Measurements from ENCODE around the gene MED26. TPM values are rescaled to one million over a fixed set of nuclear protein-coding genes. Genes with fewer than 3 reads are reported as not detected.
A peak's percentile ranks its signal among the peaks of the same experiment; 100 is the strongest.

Gene MED26
- total and polyA plus RNA-seq, 2 of the 13 experiments (the other 11 are each of a cell fraction or from before 2014, with no cell fraction given) = 3.5 to 3.8 TPM

DNA sequence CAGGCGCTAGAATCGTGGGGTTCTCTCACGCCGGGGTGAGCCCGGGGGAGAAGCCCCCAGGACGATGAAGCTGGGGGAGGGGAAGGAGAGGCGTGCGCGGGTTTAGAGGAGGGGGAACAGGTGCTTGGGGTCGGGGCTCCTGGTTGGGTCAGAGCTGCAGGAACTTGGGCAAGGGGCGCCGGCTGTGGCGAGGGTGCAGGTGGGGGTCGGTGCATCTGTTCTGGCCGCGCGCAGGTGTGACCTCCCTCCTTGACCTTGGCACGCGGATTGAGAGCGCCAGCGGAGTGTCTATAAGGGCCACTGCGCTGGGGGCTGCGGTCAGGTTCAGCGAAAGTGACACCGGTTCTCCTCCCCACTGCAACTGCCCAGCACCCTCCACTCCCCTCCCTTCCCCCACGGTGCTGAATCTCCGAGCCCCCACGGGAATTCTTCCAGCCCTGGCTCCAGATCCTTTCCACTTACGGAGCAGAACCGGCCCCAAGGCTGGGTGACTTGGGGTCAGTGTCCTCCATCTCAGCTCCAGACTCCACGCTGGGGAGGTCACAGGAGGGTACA lies 33.6 kb upstream of the MED26 start (continued):
- 0 out of 2 replicates have a peak, but pooled peaks have one; percentile 80 for TF ChIP-seq ZSCAN29 (CRISPR knock-in tag; conservative IDR thresholded peaks at IDR 0.05)
- no peak for TF ChIP-seq ZNF780A (CRISPR knock-in tag; IDR thresholded peaks at IDR 0.05)
- no peak for TF ChIP-seq RBM22 (optimal IDR thresholded peaks at IDR 0.05; ENCODE audit: low read length)
- TF ChIP-seq, protein P1, sequence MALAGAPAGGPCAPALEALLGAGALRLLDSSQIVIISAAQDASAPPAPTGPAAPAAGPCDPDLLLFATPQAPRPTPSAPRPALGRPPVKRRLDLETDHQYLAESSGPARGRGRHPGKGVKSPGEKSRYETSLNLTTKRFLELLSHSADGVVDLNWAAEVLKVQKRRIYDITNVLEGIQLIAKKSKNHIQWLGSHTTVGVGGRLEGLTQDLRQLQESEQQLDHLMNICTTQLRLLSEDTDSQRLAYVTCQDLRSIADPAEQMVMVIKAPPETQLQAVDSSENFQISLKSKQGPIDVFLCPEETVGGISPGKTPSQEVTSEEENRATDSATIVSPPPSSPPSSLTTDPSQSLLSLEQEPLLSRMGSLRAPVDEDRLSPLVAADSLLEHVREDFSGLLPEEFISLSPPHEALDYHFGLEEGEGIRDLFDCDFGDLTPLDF (CRISPR knock-in tag; IDR thresholded peaks at IDR 0.05) = no peak
- TF ChIP-seq, protein P2, sequence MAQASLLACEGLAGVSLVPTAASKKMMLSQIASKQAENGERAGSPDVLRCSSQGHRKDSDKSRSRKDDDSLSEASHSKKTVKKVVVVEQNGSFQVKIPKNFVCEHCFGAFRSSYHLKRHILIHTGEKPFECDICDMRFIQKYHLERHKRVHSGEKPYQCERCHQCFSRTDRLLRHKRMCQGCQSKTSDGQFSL (CRISPR knock-in tag; IDR thresholded peaks at IDR 0.05) = no peak
- no peak for TF ChIP-seq ZSCAN20 (CRISPR knock-in tag; IDR thresholded peaks at IDR 0.05; ENCODE audit: borderline replicate concordance)
- no peak for TF ChIP-seq ZNF616 (CRISPR knock-in tag; IDR thresholded peaks at IDR 0.05; ENCODE audit: low read depth)
- no peak for TF ChIP-seq ZSCAN5A (CRISPR knock-in tag; IDR thresholded peaks at IDR 0.05; ENCODE audit: borderline replicate concordance)
- TF ChIP-seq ZNF10 (CRISPR knock-in tag; IDR thresholded peaks at IDR 0.05; ENCODE audit: borderline replicate concordance, low read depth) = no peak
- TF ChIP-seq FOXJ3 (CRISPR knock-in tag; IDR thresholded peaks at IDR 0.05; ENCODE audit: borderline replicate concordance) = no peak
- TF ChIP-seq GMEB2 (CRISPR knock-in tag; IDR thresholded peaks at IDR 0.05; ENCODE audit: low read depth) = no peak
- no peak for TF ChIP-seq CREM (IDR thresholded peaks at IDR 0.05)
- TF ChIP-seq CREM (CRISPR knock-in tag; IDR thresholded peaks at IDR 0.05) = no peak
- no peak for TF ChIP-seq CENPT (CRISPR knock-in tag; IDR thresholded peaks at IDR 0.05; ENCODE audit: low read depth)
- no peak for TF ChIP-seq KDM3A (CRISPR knock-in tag; IDR thresholded peaks at IDR 0.05; ENCODE audit: low read depth)
- no peak for TF ChIP-seq ZNF512B (CRISPR knock-in tag; IDR thresholded peaks at IDR 0.05; ENCODE audit: borderline replicate concordance)
- no peak for TF ChIP-seq SETDB1 (CRISPR knock-in tag; IDR thresholded peaks at IDR 0.05; ENCODE audit: borderline replicate concordance)
- TF ChIP-seq HNRNPLL (IDR thresholded peaks at IDR 0.05; ENCODE audit: low read depth, low read length, poor library complexity, severe bottlenecking) = peak; percentile 14
- peak; percentile 22; the same call in 1 of the 2 replicates for TF ChIP-seq ZBTB7B (CRISPR knock-in tag; IDR thresholded peaks at IDR 0.05)
- no peak for TF ChIP-seq ZNF468 (CRISPR knock-in tag; IDR thresholded peaks at IDR 0.05)
- TF ChIP-seq IKZF1 (IDR thresholded peaks at IDR 0.05) = no peak
- TF ChIP-seq ARID2 (CRISPR knock-in tag; IDR thresholded peaks at IDR 0.05; ENCODE audit: borderline replicate concordance) = 0 out of 2 replicates have a peak, but pooled peaks have one; percentile 10
- no peak for TF ChIP-seq ZNF326 (CRISPR knock-in tag; IDR thresholded peaks at IDR 0.05; ENCODE audit: borderline replicate concordance)
- TF ChIP-seq ZNF451 (CRISPR knock-in tag; IDR thresholded peaks at IDR 0.05) = no peak
